HG03097 (cell line): Measurements from ENCODE around the gene ID3.

Source experiments
- ATAC-seq: cut with Tn5 transposase; IDR thresholded peaks from one replicate; pipeline ENCODE4 v1.9.1; 2021; ENCODE audit not compliant: unreplicated experiment, low FRiP score

The ID3 gene, protein sequence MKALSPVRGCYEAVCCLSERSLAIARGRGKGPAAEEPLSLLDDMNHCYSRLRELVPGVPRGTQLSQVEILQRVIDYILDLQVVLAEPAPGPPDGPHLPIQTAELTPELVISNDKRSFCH

DNA sequence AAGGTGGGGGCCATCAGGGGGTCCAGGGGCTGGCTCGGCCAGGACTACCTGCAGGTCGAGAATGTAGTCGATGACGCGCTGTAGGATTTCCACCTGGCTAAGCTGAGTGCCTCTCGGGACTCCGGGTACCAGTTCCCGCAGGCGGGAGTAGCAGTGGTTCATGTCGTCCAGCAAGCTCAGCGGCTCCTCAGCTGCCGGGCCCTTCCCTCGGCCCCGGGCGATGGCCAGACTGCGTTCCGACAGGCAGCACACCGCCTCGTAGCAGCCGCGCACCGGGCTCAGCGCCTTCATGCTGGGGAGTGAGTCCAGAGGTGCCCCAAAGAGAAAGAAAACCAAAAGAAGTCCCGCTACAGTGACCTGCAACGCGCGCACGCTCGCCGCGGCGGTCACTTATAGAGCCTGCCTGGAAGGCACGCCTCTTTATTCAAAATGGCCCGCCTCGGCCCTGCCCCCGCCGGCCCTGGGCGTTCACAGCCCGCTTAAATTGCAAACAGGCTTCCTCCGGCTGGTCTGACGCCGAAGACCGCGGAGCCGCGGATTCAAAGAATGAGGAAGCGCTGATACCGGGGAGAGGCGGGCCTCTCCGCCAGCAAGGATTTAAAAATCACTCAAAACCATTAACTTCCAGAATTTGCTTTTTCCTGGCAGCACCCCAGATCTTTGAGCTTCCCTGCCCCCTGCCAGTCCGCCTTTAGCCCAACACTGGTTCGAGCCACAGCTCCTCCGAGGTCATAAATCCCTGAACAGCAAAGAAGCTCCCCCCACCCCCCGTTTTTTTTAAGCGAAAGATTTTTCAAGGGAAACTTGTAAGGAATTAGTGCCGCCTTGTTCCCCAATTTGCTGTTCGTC is at the start of gene ID3:
Gene ID3, minus strand, starts transcription at position 366 of the 849 bp plus-strand sequence. Its CDS starts 75 bp downstream, at position 291.
- peak; percentile 64 for ATAC-seq

DNA sequence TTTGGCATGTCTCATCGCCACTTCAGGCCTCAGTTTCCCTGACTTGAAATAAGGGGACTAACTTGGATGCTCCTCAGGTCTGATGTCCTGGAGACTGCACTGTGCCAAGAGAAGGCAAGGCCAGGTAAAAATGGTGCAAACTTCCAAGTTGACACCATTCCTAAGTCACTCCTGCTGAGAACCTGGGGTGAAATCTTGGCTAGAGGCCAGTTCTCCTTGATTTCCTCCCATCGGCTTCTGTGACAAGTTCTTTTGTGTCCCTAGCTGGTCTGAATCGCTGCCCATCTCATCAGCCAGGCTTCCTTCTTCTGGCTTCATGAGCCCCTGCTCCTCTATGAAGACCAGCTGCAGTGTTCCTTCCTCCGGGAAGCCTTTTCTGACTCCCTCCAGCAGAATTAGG is 48.6 kb upstream of the ID3 start:
- ATAC-seq, result no peak

DNA sequence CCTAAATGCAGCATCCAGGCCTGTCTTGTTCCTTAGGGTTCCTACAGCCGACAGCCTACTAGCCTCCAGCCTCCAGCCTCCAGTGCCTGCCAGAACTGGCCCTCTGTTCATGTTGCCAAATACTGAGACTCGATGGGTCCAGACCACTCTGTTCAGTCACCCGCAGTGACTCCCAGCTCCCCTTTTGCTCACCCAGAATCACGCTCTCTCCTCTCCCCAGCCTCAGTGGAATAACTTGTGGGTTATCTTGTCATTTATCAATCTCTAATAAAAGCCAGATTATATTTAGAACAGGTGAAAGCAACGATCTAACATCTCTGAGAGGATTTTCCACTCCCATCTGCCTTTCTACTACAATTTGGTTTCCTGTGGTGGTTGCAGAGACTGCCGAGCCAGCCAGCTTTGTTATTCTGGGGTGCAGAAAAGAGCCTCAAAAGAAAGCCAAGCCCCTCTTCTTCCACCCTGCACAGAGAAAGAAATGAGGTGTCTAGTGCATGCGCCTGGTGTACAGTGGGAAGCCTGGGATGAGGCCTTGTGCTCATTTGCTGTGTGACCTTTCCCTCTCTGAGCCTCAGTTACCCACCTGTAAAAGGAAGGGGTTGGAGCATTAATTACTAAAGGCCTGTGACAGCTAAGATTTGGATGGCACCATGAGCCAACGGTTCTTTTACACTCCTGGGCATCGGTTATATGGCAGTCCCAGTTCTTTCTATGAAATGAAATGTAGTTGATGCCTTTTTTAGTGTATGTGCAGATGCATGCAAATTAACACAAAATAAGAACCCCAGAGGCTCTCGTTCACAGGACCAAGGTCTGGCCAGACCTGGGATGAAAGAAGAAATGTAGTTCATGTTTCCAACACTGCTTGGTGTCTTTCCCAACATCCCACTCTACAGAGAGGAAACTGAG is 42.9 kb upstream of the ID3 start:
- no peak for ATAC-seq

DNA sequence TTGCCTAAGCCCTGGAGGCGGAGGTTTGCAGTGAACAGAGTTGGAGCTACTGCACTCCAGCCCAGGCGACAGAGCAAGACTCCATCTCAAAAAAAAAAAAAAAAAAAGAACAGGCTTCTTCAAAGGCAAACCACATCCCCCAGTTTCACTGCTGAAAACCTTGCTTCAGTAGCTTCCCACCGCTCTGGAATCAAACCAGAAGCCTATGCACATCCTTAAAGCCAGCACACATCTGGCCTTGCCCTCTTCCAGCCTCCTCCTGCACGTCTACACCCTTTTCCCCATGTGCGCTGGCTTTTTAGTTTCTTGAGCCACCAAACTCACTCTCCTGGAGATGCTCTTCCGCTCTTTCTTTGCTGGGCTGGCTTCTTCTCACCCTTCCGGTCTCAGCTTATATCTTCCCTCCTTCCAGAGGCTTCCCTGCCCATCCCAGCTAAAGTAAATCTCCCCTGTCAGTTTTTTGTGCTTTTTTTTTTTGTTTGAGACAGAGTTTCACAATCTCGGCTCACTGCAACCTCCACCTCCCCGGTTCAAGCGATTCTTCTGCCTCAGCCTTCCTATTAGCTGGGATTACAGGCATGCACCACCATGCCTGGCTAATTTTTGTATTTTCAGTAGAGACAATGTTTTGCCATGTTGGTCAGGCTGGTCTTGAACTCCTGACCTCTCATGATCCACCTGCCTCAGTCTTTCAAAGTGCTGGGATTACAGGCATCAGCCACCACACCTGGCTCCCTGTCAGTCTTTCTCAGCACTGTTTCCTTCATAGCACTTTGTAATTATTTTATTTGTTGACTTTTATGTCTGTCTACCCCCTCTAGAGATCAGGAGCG is 42.0 kb upstream of the ID3 start:
- no peak for ATAC-seq

DNA sequence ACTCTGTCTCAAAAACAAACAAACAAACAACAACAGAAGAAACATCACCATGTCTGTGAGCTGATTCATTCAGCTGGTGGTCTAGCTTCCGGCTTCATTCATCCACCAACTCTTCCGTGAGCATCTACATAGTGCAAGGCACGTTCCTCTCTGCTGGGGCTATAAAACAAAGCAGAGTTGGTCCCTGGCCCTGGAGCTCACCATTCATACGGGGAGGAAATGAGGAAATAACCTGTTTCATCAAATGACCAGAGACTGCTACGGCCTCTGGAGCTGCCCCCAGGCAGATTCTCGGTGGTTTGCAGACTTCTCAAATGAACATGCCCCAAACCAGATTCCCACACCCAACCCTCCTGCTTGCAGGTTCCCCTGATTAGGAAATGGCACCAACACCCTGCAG is 41.0 kb upstream of the ID3 start:
- no peak for ATAC-seq

DNA sequence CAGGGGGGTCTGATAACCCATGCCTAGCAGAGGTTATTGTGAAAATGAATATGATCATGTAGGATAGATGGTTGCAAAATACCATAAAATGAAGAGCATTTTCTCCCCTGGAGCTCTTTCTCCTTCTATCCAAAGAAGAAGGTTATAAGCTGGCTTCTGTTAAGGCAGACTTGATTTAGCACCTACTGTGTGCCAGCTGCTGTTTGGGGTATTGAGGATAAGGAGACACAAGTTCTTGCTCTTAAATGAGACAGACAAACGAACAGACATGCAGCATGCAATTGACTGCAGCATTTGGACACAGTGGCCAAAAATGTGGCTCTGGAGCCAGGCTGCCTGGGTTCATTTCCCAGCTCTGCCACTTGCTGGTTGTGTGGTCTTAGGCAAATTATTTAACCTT is 39.8 kb upstream of the ID3 start:
- ATAC-seq, result no peak

DNA sequence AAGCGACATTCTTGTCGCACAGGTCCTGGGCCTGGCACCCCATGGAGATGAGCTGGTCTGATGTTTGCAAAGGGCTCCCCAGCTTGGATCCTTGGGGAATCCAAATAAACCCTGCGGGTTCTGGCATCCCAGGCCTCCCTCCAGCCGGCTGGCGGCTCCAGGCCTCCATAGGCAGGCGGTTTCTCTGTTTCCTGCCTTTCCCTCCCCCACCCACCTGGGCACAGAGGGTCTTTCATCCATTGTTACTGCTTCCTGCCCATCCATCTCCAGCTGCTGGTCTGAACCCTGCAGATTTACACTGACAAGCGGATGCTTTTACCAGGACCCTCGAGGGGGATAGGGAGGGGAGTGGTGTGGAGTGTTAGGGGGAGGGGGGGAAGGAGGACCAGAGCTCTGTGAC is 39.1 kb upstream of the ID3 start:
- no peak for ATAC-seq

DNA sequence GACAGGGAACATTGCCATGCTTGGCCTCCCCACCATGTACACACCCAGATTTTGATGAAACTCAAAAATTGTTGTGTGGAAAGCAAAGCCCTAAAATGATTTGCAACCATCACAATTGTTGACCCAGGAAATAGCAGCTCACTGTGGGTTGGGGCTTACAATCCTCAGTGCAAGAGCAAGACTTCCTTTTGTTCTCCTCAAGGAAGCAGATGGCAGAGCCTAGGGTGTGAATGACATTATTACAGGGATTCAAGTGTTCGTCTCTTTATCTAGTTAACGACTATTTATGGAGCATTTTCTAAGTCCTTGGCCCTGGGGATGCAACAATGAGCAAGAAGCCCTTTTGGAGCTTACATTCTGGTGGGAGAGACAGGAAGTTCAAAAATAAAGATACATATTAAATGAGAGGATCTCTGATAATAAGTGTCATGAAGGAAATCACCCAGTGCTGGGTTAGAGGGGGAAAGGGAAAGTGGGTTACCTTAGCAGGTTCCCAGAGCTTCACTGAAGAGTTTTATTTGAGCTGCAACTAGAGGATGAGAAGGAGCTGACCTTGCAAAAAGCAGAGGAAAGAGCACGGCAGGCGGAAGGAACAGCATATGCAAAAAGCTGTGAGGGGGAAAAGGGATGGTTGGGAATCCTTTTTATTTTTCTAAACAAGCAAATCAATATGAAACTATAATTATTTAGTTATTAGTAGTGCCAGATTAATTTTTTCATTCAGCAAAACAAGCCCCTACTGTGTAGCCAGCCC is 38.5 kb upstream of the ID3 start:
- no peak for ATAC-seq

DNA sequence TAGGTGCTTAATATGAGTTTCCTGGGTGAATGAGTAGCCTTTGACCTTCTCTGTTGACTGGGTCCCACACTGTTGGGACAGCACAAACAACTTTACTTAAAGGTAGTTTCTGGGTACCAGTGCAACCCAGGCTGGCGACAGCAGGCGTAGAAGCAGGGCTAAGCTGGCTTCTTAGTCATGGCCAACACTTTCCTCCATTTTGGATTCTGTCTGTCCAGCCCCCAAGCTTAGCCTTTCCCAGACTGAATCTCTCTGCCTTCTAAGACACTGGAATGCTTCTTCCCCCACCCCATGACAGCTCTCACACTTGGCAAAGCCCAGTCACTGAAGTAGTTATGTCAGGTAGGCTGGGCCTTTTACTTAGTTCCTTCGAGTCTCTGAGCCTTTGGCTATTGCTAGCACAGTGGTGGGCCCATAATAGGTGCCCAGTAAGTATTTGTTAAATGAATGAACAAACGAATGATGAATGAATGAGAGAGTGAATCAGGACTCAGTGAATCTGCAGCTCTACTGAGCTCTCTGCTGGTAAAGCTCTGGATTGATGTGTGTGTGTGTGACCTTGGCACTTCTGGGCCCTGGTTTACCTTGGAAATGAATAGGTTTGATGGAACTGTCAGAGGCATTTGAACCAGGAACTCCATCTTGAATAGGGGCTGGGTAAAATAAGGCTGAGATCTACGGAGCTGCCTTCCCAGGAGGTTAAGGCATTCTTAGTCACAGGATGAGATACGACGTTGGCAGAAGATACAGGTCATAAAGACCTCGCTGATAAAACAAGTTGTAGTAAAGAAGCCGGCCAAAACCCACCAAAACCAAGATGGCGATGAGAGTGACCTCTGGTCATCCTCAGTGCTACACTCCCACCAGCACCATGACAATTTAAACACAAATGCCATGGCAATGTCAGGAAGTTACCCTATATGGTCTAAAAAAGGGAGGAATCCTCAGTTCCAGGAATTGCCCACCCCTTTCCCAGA is 37.4 kb upstream of the ID3 start:
- no peak for ATAC-seq

DNA sequence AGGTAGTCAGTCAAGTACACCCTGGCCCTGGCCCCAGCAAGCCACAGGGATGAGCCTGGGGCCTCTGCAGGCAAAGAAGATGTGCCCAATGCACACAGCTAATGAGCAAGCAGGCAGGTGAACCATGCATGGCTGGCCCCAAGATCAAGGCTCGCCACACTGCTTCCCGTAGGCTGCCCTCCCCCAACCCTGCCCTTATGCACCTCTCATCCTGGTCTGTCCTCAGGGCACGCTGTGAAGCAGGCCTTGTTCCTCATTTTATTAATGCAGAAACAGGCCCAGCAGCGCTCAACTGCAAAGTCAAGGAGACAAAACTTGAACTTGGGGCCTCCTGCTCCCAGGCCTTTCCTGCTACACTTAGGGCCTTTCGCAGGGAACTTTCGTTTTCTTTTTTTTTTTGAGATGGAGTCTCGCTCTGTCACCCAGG is 35.6 kb upstream of the ID3 start:
- no peak for ATAC-seq

DNA sequence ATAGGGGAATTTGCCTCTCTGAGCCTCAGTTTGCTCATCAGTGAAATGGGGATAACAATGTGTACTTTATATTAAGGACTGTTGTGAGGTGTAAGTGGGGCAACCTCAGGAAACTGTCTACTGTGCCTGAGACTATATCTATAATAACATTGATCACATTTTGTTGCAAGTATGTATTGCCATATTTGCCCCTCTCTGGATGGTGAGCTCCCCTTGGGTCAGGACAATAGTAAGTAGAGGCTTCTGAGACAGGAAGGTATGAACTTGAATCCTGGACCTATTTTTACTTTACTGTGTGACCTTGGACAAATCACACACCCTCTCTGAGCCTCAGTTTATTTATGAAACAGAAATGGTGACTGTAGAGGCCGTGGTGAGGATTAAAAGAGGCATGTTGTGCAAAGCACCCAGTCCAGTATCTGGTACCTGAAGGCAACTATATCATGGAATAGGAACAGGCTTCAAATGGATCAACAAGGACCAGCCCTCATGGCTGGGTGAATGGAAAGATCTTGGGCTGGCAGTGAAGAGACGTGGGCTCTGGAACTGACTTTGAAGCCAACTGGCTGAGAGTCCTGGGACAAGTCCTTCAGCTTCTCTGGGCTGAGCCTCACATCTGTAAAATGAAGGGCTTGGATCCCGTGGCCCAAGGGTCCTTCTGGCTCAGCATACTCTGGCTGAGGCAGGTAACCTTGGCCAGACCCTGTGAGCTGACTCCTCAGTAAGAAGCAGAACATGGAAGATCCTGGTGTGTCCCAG is 35.0 kb upstream of the ID3 start:
- ATAC-seq, result no peak

DNA sequence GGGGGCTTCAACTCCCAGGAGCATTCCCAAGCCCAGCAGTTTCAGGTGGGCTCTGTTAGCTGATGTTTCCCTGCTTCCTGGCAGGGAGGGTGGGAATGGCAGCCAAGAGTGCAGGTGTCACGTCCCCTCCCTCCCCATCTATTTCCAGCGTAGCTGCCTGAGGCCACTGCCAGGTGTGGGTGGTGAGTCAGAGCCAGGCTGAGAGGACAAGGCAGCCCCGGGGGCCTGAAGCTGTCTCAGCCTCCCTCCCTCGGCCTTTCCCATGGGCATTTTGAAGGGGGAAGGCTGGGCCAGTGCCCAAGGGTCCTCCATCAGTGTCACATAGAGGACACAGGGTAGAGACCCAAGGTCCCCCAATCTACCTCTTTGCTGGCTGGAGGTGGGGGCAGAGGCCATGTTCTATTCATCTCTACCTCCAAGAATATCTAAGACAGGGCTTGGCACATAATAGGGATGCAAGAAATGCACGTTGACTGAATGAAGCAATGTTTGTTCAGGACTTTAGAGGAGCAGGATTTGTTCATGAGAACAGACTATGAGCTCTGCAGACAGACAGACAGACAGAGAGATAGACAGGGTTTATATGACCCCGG is 34.4 kb upstream of the ID3 start:
- no peak for ATAC-seq

DNA sequence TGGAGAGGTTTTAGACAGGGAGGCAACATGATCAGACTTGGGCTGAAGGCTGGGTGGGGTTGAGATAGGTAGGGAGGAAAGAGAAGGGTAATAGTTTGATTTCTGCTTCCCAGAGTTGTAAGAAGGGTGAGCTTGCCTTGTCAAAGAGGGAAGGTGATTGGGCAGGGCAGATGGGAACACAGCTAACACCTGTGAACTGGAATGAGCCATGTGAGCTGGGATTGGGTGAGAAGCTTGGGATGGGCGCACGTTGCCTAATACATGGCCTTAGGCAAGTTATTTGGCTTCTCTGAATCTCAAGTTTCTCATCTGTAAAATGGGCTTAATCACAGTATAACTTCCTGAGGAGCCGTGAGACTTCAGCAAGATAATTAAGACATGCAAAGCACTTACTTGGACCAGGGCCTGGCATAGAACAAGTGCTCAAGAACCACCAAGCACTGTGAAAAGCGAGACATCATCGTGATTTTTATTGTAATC is 33.8 kb upstream of the ID3 start:
- no peak for ATAC-seq

DNA sequence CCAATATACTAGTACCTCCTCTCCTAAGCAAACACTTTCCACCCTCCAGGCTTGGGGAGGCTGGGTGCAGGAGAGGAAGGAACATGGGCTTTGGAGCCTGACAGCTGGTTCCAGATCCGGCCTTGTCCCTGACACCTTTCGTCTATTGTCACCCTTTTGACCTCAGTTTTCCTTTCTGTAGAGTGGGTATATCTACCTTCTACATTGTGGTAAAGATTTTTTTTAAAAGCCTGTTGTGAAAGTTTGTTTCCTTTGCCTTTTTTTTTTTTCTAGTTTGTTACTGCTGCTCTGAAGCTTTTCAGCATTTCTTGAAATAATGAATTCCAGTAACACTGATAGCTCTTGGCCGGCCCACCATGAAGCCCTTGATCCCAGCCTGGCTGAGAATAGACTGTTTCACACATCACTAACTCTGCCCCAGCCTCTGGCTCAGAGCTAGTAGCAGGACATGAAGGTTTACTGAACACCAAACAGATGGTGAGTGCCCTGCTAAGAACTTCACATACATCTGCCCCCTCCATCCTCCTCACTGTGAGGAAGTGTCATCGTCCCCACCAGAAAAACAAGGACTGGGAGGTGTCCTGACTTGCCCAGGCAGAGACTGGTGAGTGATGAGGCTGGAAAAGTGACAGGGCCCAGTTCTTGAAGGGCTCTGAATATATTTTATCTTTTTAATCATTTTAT is 33.0 kb upstream of the ID3 start:
- no peak for ATAC-seq

DNA sequence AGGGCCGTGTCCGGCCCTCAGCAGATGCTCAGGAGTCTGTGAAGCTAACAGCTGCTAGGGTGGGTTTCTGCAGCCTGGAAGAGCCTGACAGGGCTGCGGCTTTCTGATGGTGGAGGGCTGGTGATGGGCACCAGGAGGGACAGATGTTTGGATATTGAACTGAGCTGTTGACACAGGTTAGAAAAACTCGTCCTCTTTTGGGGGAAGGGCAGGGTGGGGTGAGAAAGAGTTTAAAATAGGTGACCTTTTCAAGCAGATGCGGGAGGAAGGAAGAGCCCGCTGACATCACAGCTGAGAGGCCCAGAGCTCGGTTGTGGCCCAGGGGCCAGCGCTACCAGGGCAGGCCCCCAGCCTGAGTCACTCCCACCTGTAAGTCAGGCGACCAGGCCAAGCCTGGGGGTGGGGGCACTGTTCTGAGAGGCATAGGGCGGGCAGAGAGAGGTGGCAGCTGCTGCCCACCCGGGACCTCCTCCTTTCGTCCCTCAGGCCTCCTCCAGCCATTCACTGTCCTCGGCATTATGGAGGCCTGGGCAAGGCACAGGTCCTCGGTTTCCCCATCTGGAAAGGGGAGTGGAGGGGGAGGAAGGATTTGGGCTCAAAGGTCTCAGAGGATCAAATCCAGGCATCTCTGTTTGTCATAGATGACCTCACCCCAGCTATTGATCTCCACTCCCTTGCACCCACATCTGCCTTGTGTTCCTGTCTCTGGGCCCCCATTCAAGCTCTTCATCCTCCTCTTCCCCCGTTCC is 32.3 kb upstream of the ID3 start:
- ATAC-seq, result peak; percentile 59
